HG02623 (cell line): ENCODE results near the gene FOXJ1.

Experiments
- ATAC-seq: cut with Tn5 transposase; IDR thresholded peaks from one replicate; pipeline ENCODE4 v1.9.1; 2021; ENCODE audit warnings: moderate library complexity; ENCODE audit not compliant: unreplicated experiment

Gene FOXJ1

GRCh38 chr17:76142039-76142584 is 1.1 kb upstream of the FOXJ1 start:
- no peak for ATAC-seq

GRCh38 chr17:76140661-76141211 is 309 bp downstream of the FOXJ1 start:
- no peak for ATAC-seq

- no peak for ATAC-seq
Measured at GRCh38 chr17:76139801-76140660, 1.0 kb downstream of the FOXJ1 start.

- ATAC-seq, result no peak
Measured at GRCh38 chr17:76138896-76139752, 1.9 kb downstream of the FOXJ1 start.

GRCh38 chr17:76138234-76138895 is 2.7 kb downstream of the FOXJ1 start:
- ATAC-seq, result no peak

- no peak for ATAC-seq
Measured at GRCh38 chr17:76137351-76138233, 3.5 kb downstream of the FOXJ1 start.

- ATAC-seq, result no peak
Measured at GRCh38 chr17:76137001-76137350, 4.1 kb downstream of the FOXJ1 start.

GRCh38 chr17:76136276-76137000 is 4.6 kb downstream of the FOXJ1 start:
- no peak for ATAC-seq

- no peak for ATAC-seq
Measured at GRCh38 chr17:76135810-76136188, 5.2 kb downstream of the FOXJ1 start.

- ATAC-seq, result no peak
Measured at GRCh38 chr17:76134911-76135809, 5.9 kb downstream of the FOXJ1 start.

GRCh38 chr17:76132574-76133338 is 8.3 kb downstream of the FOXJ1 start:
- no peak for ATAC-seq

GRCh38 chr17:76131692-76132573 is 9.1 kb downstream of the FOXJ1 start:
- no peak for ATAC-seq

GRCh38 chr17:76131051-76131691 is 9.9 kb downstream of the FOXJ1 start:
- no peak for ATAC-seq

- no peak for ATAC-seq
Measured at GRCh38 chr17:76130473-76130872, 10.6 kb downstream of the FOXJ1 start.

- no peak for ATAC-seq
Measured at GRCh38 chr17:76125922-76126321, 15.1 kb downstream of the FOXJ1 start.

GRCh38 chr17:76125391-76125675 is 15.7 kb downstream of the FOXJ1 start:
- no peak for ATAC-seq
